Measurements from ENCODE around the gene ARHGAP12.

Gene ARHGAP12

GRCh38 chr10:31758495-31758894 is 170.1 kb downstream of the ARHGAP12 start:
- Histone ChIP-seq H3K27me3 (ENCODE audit: insufficient read depth, low read length) (no peaks in the 10 kb centered on the region), H3K27ac (ENCODE audit: low read depth, low read length) (no peak overlapping the region), H3K36me3 (ENCODE audit: insufficient read depth, low read length) (no peaks in the 10 kb centered on the region), H3K4me3 (ENCODE audit: low read depth, low read length) (no peak overlapping the region), H2AFZ (ENCODE audit: low read length, unreplicated experiment) (no peak overlapping the region), H3K79me2 (ENCODE audit: control insufficient read depth, insufficient read depth, low read length, unreplicated experiment) (no peaks in the 10 kb centered on the region), H3K4me1 (ENCODE audit: control insufficient read depth, insufficient read depth, low read length, unreplicated experiment) (peaks cover 7% of the 10 kb centered on the region)

GRCh38 chr10:31757831-31758230 is 170.8 kb downstream of the ARHGAP12 start:
- Histone ChIP-seq H3K79me2 (ENCODE audit: control insufficient read depth, insufficient read depth, low read length, unreplicated experiment) (no peaks in the 10 kb centered on the region), H3K4me3 (ENCODE audit: low read depth, low read length) (no peak overlapping the region), H3K4me1 (ENCODE audit: control insufficient read depth, insufficient read depth, low read length, unreplicated experiment) (peaks cover 7% of the 10 kb centered on the region), H2AFZ (ENCODE audit: low read length, unreplicated experiment) (no peak overlapping the region), H3K27me3 (ENCODE audit: insufficient read depth, low read length) (no peaks in the 10 kb centered on the region), H3K36me3 (ENCODE audit: insufficient read depth, low read length) (no peaks in the 10 kb centered on the region), H3K27ac (ENCODE audit: low read depth, low read length) (no peak overlapping the region)

GRCh38 chr10:31757386-31757791 is 171.2 kb downstream of the ARHGAP12 start:
- no peaks in the 10 kb centered on the region for H3K79me2 ChIP-seq (ENCODE audit: control insufficient read depth, insufficient read depth, low read length, unreplicated experiment)
- H3K4me3 ChIP-seq (ENCODE audit: low read depth, low read length), result no peak overlapping the region
- H3K36me3 ChIP-seq (ENCODE audit: insufficient read depth, low read length), result no peaks in the 10 kb centered on the region
- H2AFZ ChIP-seq (ENCODE audit: low read length, unreplicated experiment), result no peak overlapping the region
- peaks cover 7% of the 10 kb centered on the region for H3K4me1 ChIP-seq (ENCODE audit: control insufficient read depth, insufficient read depth, low read length, unreplicated experiment)
- no peak overlapping the region for H3K27ac ChIP-seq (ENCODE audit: low read depth, low read length)
- H3K27me3 ChIP-seq (ENCODE audit: insufficient read depth, low read length), result no peaks in the 10 kb centered on the region

GRCh38 chr10:31756729-31757110 is 171.9 kb downstream of the ARHGAP12 start:
- no peak overlapping the region for H3K27ac ChIP-seq (ENCODE audit: low read depth, low read length)

GRCh38 chr10:31756101-31756728 is 172.4 kb downstream of the ARHGAP12 start:
- no peak overlapping the region for H3K27ac ChIP-seq (ENCODE audit: low read depth, low read length)

More at GRCh38 chr10:31756729-31757110, 171.9 kb downstream of the ARHGAP12 start:
- Histone ChIP-seq H2AFZ (ENCODE audit: low read length, unreplicated experiment) (no peak overlapping the region), H3K36me3 (ENCODE audit: insufficient read depth, low read length) (no peaks in the 10 kb centered on the region), H3K79me2 (ENCODE audit: control insufficient read depth, insufficient read depth, low read length, unreplicated experiment) (no peaks in the 10 kb centered on the region), H3K27me3 (ENCODE audit: insufficient read depth, low read length) (no peaks in the 10 kb centered on the region), H3K4me1 (ENCODE audit: control insufficient read depth, insufficient read depth, low read length, unreplicated experiment) (peaks cover 7% of the 10 kb centered on the region), H3K4me3 (ENCODE audit: low read depth, low read length) (no peak overlapping the region)

More at GRCh38 chr10:31756101-31756728, 172.4 kb downstream of the ARHGAP12 start:
- Histone ChIP-seq H2AFZ (ENCODE audit: low read length, unreplicated experiment) (no peak overlapping the region), H3K4me3 (ENCODE audit: low read depth, low read length) (no peak overlapping the region), H3K4me1 (ENCODE audit: control insufficient read depth, insufficient read depth, low read length, unreplicated experiment) (peaks cover 7% of the 10 kb centered on the region), H3K36me3 (ENCODE audit: insufficient read depth, low read length) (no peaks in the 10 kb centered on the region), H3K79me2 (ENCODE audit: control insufficient read depth, insufficient read depth, low read length, unreplicated experiment) (no peaks in the 10 kb centered on the region), H3K27me3 (ENCODE audit: insufficient read depth, low read length) (no peaks in the 10 kb centered on the region)
